ENCODE measurements around the gene SDHAF3.

DNA sequence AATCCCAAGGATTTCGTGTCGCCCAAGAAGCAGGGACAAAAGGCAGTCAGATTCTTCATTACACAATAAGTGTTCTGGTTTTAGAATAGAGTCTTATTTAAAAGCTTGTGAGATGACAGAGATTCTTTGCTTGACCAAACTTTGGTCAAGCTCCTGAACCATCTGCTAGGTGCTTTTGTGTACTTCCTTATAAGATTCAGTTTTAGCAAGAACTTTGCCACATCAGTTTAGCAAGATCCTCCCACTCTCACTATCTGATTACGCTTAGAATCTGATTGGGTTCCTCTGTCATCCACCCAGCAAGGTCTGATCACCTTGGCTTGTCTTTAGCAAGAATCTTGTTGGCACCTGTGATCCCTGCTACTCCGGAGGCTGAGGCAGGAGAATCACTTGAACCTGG, 38.2 kb upstream of the SDHAF3 start:
- TF ChIP-seq MXI1 (IDR thresholded peaks at IDR 0.05; ENCODE audit: low read depth, low read length) (no peak), CHD1 (IDR thresholded peaks at IDR 0.05; ENCODE audit: low read depth, low read length) (no peak), CREB1 (IDR thresholded peaks at IDR 0.05; ENCODE audit: low read depth) (no peak), EGR1 (IDR thresholded peaks at IDR 0.05; ENCODE audit: borderline replicate concordance in 1 of 2, low read depth in 2 of 2, low read length in 2 of 2) (no peak), ETV6 (conservative IDR thresholded peaks at IDR 0.05 in 1 of 2, IDR thresholded peaks at IDR 0.05 in 1 of 2; ENCODE audit: borderline replicate concordance in 1 of 2, low read depth in 1 of 2) (no peak), EZH2 (IDR thresholded peaks at IDR 0.05; ENCODE audit: borderline replicate concordance, control insufficient read depth, low read depth, low read length) (no peak), BHLHE40 (IDR thresholded peaks at IDR 0.05; ENCODE audit: borderline replicate concordance in 1 of 2, low read depth in 2 of 2, low read length in 1 of 2) (no peak), SIN3A (IDR thresholded peaks at IDR 0.05; ENCODE audit: low read depth, low read length) (no peak), ZNF274 (IDR thresholded peaks at IDR 0.05; ENCODE audit: insufficient read depth, insufficient read length) (no peak), SREBF1 (IDR thresholded peaks at IDR 0.05; ENCODE audit: low read length) (no peak)
- TF ChIP-seq, protein P1, sequence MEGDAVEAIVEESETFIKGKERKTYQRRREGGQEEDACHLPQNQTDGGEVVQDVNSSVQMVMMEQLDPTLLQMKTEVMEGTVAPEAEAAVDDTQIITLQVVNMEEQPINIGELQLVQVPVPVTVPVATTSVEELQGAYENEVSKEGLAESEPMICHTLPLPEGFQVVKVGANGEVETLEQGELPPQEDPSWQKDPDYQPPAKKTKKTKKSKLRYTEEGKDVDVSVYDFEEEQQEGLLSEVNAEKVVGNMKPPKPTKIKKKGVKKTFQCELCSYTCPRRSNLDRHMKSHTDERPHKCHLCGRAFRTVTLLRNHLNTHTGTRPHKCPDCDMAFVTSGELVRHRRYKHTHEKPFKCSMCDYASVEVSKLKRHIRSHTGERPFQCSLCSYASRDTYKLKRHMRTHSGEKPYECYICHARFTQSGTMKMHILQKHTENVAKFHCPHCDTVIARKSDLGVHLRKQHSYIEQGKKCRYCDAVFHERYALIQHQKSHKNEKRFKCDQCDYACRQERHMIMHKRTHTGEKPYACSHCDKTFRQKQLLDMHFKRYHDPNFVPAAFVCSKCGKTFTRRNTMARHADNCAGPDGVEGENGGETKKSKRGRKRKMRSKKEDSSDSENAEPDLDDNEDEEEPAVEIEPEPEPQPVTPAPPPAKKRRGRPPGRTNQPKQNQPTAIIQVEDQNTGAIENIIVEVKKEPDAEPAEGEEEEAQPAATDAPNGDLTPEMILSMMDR (IDR thresholded peaks at IDR 0.05 in 2 of 3, conservative IDR thresholded peaks at IDR 0.05 in 1 of 3; ENCODE audit: control insufficient read depth in 2 of 3, extremely low read depth in 1 of 3, insufficient read depth in 1 of 3, low read depth in 3 of 3, low read length in 3 of 3), result no peak
- TF ChIP-seq, protein P2, sequence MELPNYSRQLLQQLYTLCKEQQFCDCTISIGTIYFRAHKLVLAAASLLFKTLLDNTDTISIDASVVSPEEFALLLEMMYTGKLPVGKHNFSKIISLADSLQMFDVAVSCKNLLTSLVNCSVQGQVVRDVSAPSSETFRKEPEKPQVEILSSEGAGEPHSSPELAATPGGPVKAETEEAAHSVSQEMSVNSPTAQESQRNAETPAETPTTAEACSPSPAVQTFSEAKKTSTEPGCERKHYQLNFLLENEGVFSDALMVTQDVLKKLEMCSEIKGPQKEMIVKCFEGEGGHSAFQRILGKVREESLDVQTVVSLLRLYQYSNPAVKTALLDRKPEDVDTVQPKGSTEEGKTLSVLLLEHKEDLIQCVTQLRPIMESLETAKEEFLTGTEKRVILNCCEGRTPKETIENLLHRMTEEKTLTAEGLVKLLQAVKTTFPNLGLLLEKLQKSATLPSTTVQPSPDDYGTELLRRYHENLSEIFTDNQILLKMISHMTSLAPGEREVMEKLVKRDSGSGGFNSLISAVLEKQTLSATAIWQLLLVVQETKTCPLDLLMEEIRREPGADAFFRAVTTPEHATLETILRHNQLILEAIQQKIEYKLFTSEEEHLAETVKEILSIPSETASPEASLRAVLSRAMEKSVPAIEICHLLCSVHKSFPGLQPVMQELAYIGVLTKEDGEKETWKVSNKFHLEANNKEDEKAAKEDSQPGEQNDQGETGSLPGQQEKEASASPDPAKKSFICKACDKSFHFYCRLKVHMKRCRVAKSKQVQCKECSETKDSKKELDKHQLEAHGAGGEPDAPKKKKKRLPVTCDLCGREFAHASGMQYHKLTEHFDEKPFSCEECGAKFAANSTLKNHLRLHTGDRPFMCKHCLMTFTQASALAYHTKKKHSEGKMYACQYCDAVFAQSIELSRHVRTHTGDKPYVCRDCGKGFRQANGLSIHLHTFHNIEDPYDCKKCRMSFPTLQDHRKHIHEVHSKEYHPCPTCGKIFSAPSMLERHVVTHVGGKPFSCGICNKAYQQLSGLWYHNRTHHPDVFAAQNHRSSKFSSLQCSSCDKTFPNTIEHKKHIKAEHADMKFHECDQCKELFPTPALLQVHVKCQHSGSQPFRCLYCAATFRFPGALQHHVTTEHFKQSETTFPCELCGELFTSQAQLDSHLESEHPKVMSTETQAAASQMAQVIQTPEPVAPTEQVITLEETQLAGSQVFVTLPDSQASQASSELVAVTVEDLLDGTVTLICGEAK (IDR thresholded peaks at IDR 0.05; ENCODE audit: borderline replicate concordance), result no peak
- TF ChIP-seq, protein P3, sequence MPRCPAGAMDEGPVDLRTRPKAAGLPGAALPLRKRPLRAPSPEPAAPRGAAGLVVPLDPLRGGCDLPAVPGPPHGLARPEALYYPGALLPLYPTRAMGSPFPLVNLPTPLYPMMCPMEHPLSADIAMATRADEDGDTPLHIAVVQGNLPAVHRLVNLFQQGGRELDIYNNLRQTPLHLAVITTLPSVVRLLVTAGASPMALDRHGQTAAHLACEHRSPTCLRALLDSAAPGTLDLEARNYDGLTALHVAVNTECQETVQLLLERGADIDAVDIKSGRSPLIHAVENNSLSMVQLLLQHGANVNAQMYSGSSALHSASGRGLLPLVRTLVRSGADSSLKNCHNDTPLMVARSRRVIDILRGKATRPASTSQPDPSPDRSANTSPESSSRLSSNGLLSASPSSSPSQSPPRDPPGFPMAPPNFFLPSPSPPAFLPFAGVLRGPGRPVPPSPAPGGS (IDR thresholded peaks at IDR 0.05; ENCODE audit: borderline replicate concordance, insufficient read depth, low read depth, low read length, poor library complexity, severe bottlenecking), result no peak

Data from GM12878 (cell line).